ENCODE results near the gene USP24. TPM values are rescaled to one million over a fixed set of nuclear protein-coding genes. Genes with fewer than 3 reads are reported as not detected.

USP24 gene
- total and polyA plus RNA-seq, 7 experiments from 2014 or later, result 4.7 to 91.4 (median 71.7) TPM

- Mint-ChIP-seq H3K36me3 (peaks cover 7 to 38% (median 21%) of the 10 kb centered on the region in 5 donors), H3K4me1 (peaks cover 62 to 97% (median 94%) of the 10 kb centered on the region in 7 donors)
- no peak for ATAC-seq
These were observed 17.1 kb downstream of the USP24 start for GRCh38 chr1:55198044-55198443.

DNA sequence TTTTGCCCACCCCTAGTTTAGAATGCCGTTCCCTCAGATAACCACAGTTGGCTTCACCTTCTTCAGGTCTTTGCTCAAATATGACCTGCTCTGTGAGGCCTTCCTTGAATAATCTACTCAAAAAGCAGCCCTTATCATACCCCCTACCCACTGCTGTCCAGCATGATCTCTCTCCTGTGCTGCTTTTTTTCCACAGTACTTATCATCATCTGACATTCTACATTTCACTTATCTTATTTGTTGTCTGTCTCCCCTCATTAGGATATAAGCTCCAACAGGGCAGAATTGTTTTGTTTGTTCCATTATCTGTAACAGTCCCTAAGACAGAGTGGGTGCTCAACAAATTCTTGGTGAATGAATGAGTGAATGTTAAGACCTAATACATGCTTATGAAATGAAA lies 18.1 kb downstream of the USP24 start:
- no peak overlapping the region for H3K4me3 ChIP-seq (ENCODE audit: low read length)
- H3K27me3 ChIP-seq (ENCODE audit: control insufficient read depth in 2 of 2, insufficient read depth in 2 of 2, low read length in 2 of 2), result no peaks in the 10 kb centered on the region
- Mint-ChIP-seq H3K36me3 (peaks cover 7 to 33% (median 21%) of the 10 kb centered on the region in 5 donors), H3K27ac (peak overlapping the region in 6 of 9 donors; percentile 3 to 74 (median 54)), H3K4me3 (peak overlapping the region in 3 of 10 donors; percentile 2 to 9 (median 6)), H3K27me3 (no peaks in the 10 kb centered on the region), H3K4me1 (peaks cover 55 to 97% (median 95%) of the 10 kb centered on the region in 7 donors), H3K9me3 (peaks cover 0 to 2% (median 0%) of the 10 kb centered on the region in 11 donors)
- H3K27ac ChIP-seq (ENCODE audit: low read depth, low read length), result peak overlapping the region; percentile 10
- H3K4me1 ChIP-seq (ENCODE audit: control insufficient read depth in 2 of 2, insufficient read depth in 2 of 2, low read length in 2 of 2), result peaks cover 9 to 39% of the 10 kb centered on the region in 2 donors
- intact Hi-C loops (cut with micrococcal nuclease), result loop anchor here (2.0 kb wide), 2 partner anchors 14 to 16 kb away; no protein-coding TSS in a partner anchor
- ATAC-seq, result no peak
- ChIA-PET POLR2A (interaction anchor here (0.7 to 1.5 kb wide), 3 partner anchors 8 to 29 kb away, joined by 3 read pairs; no protein-coding TSS in a partner anchor), CTCF (interaction anchor here (0.6 kb wide), 1 partner anchor 369 kb away, joined by 4 read pairs; no protein-coding TSS in a partner anchor)
- no peaks in the 10 kb centered on the region for H3K36me3 ChIP-seq (ENCODE audit: control insufficient read depth in 2 of 3, insufficient read depth in 3 of 3, low read length in 3 of 3)
- H3K9me3 ChIP-seq (ENCODE audit: control insufficient read depth in 2 of 3, low read length in 3 of 3), result no peaks in the 10 kb centered on the region
- no peak for DNase-seq

More at GRCh38 chr1:55198044-55198443, 17.1 kb downstream of the USP24 start:
- ChIA-PET POLR2A (interaction anchor here (1.5 kb wide), 1 partner anchor 8 kb away, joined by 3 read pairs; no protein-coding TSS in a partner anchor), CTCF (no interaction called here)
- Histone ChIP-seq H3K27ac (ENCODE audit: low read depth, low read length) (no peak overlapping the region), H3K36me3 (ENCODE audit: control insufficient read depth in 2 of 3, insufficient read depth in 3 of 3, low read length in 3 of 3) (no peaks in the 10 kb centered on the region), H3K4me1 (ENCODE audit: control insufficient read depth in 2 of 2, insufficient read depth in 2 of 2, low read length in 2 of 2) (peaks cover 5 to 42% of the 10 kb centered on the region in 2 donors), H3K9me3 (ENCODE audit: control insufficient read depth in 2 of 3, low read length in 3 of 3) (no peaks in the 10 kb centered on the region), H3K27me3 (ENCODE audit: control insufficient read depth in 2 of 2, insufficient read depth in 2 of 2, low read length in 2 of 2) (no peaks in the 10 kb centered on the region), H3K4me3 (ENCODE audit: low read length) (no peak overlapping the region)
- no peaks in the 10 kb centered on the region for H3K27me3 Mint-ChIP-seq
- H3K27ac Mint-ChIP-seq, result peak overlapping the region in 4 of 9 donors; percentile 10 to 74 (median 23)
- intact Hi-C loops (cut with micrococcal nuclease), result no loop called here
- DNase-seq, result no peak
- peaks cover 0 to 2% (median 0%) of the 10 kb centered on the region in 11 donors for H3K9me3 Mint-ChIP-seq
- H3K4me3 Mint-ChIP-seq, result no peak overlapping the region

DNA sequence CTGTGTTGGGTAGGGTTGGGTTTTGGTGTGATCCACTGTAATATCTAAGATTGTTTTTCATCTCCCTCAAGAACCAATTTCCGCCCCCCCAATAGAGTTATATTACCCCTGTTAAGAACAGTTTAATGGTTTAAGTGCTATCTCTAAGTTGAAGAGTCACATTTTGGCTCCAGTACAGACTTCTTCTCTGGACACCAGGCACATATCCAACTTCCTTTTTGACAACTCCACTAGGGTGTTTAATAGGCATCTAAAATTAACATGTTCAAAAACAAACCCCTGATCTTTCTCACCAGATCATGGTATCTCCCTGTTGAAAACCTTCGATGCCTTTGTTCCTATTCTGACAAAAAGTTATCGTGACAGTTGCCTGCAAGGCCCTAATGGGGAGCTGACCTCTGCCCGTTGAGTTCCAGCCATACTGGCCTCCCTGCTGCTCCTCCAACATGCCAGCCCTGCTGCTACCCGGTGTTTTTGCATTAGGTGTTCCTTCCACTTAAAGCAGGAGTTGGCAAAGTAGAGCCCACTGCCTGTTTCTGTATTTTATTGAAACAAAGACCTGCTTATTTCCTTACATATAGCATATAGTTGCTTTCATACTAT lies 18.6 kb downstream of the USP24 start:
- Histone ChIP-seq H3K27me3 (ENCODE audit: control insufficient read depth in 2 of 2, insufficient read depth in 2 of 2, low read length in 2 of 2) (no peaks in the 10 kb centered on the region), H3K27ac (ENCODE audit: low read depth, low read length) (no peak overlapping the region), H3K36me3 (ENCODE audit: control insufficient read depth in 2 of 3, insufficient read depth in 3 of 3, low read length in 3 of 3) (no peaks in the 10 kb centered on the region), H3K4me3 (ENCODE audit: low read length) (no peak overlapping the region), H3K9me3 (ENCODE audit: control insufficient read depth in 2 of 3, low read length in 3 of 3) (no peaks in the 10 kb centered on the region), H3K4me1 (ENCODE audit: control insufficient read depth in 2 of 2, insufficient read depth in 2 of 2, low read length in 2 of 2) (peaks cover 9 to 35% of the 10 kb centered on the region in 2 donors)
- Mint-ChIP-seq H3K36me3 (peaks cover 7 to 29% (median 18%) of the 10 kb centered on the region in 5 donors), H3K27me3 (no peaks in the 10 kb centered on the region), H3K4me3 (peak overlapping the region in 4 of 10 donors; percentile 2 to 35 (median 6)), H3K4me1 (peaks cover 52 to 97% (median 95%) of the 10 kb centered on the region in 7 donors), H3K9me3 (peaks cover 0 to 2% (median 0%) of the 10 kb centered on the region in 11 donors), H3K27ac (peak overlapping the region in 6 of 9 donors; percentile 15 to 74 (median 56))
- ChIA-PET POLR2A (interaction anchor here (0.9 to 1.5 kb wide), 2 partner anchors 9 to 18 kb away, joined by 3 read pairs; no protein-coding TSS in a partner anchor), CTCF (interaction anchor here (1.5 kb wide), 1 partner anchor 9 kb away, joined by 3 read pairs; no protein-coding TSS in a partner anchor)
- DNase-seq, result no peak
- ATAC-seq, result no peak
- intact Hi-C loops (cut with micrococcal nuclease), result loop anchor here (2.0 kb wide), 2 partner anchors 14 to 16 kb away; no protein-coding TSS in a partner anchor

GRCh38 chr1:55195521-55196233 lies 19.5 kb downstream of the USP24 start:
- H3K36me3 Mint-ChIP-seq, result peaks cover 7 to 29% (median 16%) of the 10 kb centered on the region in 5 donors
- H3K36me3 ChIP-seq (ENCODE audit: control insufficient read depth in 2 of 3, insufficient read depth in 3 of 3, low read length in 3 of 3), result no peaks in the 10 kb centered on the region
- DNase-seq (no peak), ATAC-seq (peak; percentile 26)
- CTCF ChIA-PET, result interaction anchor here (1.1 to 1.5 kb wide), 2 partner anchors 10 to 47 kb away, joined by 3 read pairs; no protein-coding TSS in a partner anchor
- H3K27me3 Mint-ChIP-seq, result no peaks in the 10 kb centered on the region
- peak overlapping the region; percentile 9 for H3K27ac ChIP-seq (ENCODE audit: low read depth, low read length)
- peak overlapping the region in 6 of 10 donors; percentile 3 to 35 (median 8) for H3K4me3 Mint-ChIP-seq
- H3K4me1 ChIP-seq (ENCODE audit: control insufficient read depth in 2 of 2, insufficient read depth in 2 of 2, low read length in 2 of 2), result peaks cover 9 to 35% of the 10 kb centered on the region in 2 donors
- H3K27me3 ChIP-seq (ENCODE audit: control insufficient read depth in 2 of 2, insufficient read depth in 2 of 2, low read length in 2 of 2), result no peaks in the 10 kb centered on the region
- no peak overlapping the region for H3K4me3 ChIP-seq (ENCODE audit: low read length)
- intact Hi-C loops (cut with micrococcal nuclease), result loop anchor here (2.0 kb wide), 2 partner anchors 15 to 17 kb away; no protein-coding TSS in a partner anchor
- H3K9me3 ChIP-seq (ENCODE audit: control insufficient read depth in 2 of 3, low read length in 3 of 3), result no peaks in the 10 kb centered on the region
- H3K27ac Mint-ChIP-seq, result peak overlapping the region in 7 of 9 donors; percentile 18 to 81 (median 57)
- H3K4me1 Mint-ChIP-seq, result peaks cover 44 to 92% (median 88%) of the 10 kb centered on the region in 7 donors
- H3K9me3 Mint-ChIP-seq, result peaks cover 0 to 2% (median 0%) of the 10 kb centered on the region in 11 donors
- POLR2A ChIA-PET, result interaction anchor here (0.5 to 1.3 kb wide), 2 partner anchors 17 to 34 kb away, joined by 3 to 4 read pairs; no protein-coding TSS in a partner anchor

DNA sequence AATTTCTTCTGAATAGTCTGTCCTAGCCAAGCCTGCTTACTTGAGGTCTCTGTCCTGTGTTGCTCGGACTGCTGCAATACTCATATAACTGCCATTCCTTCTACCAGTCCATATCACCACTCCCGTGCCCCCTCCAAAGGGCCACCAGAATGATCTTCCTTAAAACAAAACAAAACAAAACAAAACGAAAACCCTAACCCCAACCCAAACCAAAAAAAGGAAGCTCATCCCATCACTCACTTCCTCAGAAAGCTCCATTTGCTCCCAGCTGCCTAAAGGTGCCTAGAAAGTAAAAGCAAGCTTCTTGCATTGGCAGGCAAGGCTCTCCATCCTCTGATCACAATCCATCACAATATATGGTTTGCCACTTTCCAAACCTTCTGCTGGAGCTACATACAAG lies 20.3 kb downstream of the USP24 start:
- no peak overlapping the region for H3K4me3 ChIP-seq (ENCODE audit: low read length)
- DNase-seq (no peak), ATAC-seq (peak; percentile 12)
- H3K4me1 ChIP-seq (ENCODE audit: control insufficient read depth in 2 of 2, insufficient read depth in 2 of 2, low read length in 2 of 2), result peaks cover 9 to 28% of the 10 kb centered on the region in 2 donors
- H3K4me1 Mint-ChIP-seq, result peaks cover 42 to 91% (median 83%) of the 10 kb centered on the region in 7 donors
- no peaks in the 10 kb centered on the region for H3K27me3 Mint-ChIP-seq
- POLR2A ChIA-PET, result interaction anchor here (0.5 to 1.3 kb wide), 3 partner anchors 18 to 64 kb away, joined by 3 to 4 read pairs (median 3); no protein-coding TSS in a partner anchor
- CTCF ChIA-PET, result interaction anchor here (1.1 to 1.5 kb wide), 2 partner anchors 11 to 46 kb away, joined by 3 read pairs; no protein-coding TSS in a partner anchor
- H3K27me3 ChIP-seq (ENCODE audit: control insufficient read depth in 2 of 2, insufficient read depth in 2 of 2, low read length in 2 of 2), result no peaks in the 10 kb centered on the region
- H3K27ac Mint-ChIP-seq, result peak overlapping the region in 8 of 9 donors; percentile 19 to 81 (median 44)
- no peaks in the 10 kb centered on the region for H3K36me3 ChIP-seq (ENCODE audit: control insufficient read depth in 2 of 3, insufficient read depth in 3 of 3, low read length in 3 of 3)
- intact Hi-C loops (cut with micrococcal nuclease), result no loop called here
- H3K9me3 ChIP-seq (ENCODE audit: control insufficient read depth in 2 of 3, low read length in 3 of 3), result no peaks in the 10 kb centered on the region
- peaks cover 0 to 2% (median 0%) of the 10 kb centered on the region in 11 donors for H3K9me3 Mint-ChIP-seq
- H3K27ac ChIP-seq (ENCODE audit: low read depth, low read length), result no peak overlapping the region
- peak overlapping the region in 4 of 10 donors; percentile 3 to 35 (median 17) for H3K4me3 Mint-ChIP-seq
- peaks cover 7 to 29% (median 14%) of the 10 kb centered on the region in 5 donors for H3K36me3 Mint-ChIP-seq

GRCh38 chr1:55192093-55192492 lies 23.1 kb downstream of the USP24 start:
- Histone ChIP-seq H3K4me1 (ENCODE audit: control insufficient read depth in 2 of 2, insufficient read depth in 2 of 2, low read length in 2 of 2) (peaks cover 16 to 28% of the 10 kb centered on the region in 2 donors), H3K27me3 (ENCODE audit: control insufficient read depth in 2 of 2, insufficient read depth in 2 of 2, low read length in 2 of 2) (no peaks in the 10 kb centered on the region), H3K36me3 (ENCODE audit: control insufficient read depth in 2 of 3, insufficient read depth in 3 of 3, low read length in 3 of 3) (no peaks in the 10 kb centered on the region), H3K9me3 (ENCODE audit: control insufficient read depth in 2 of 3, low read length in 3 of 3) (no peaks in the 10 kb centered on the region), H3K27ac (ENCODE audit: low read depth, low read length) (no peak overlapping the region), H3K4me3 (ENCODE audit: low read length) (no peak overlapping the region)
- H3K9me3 Mint-ChIP-seq, result peaks cover 0 to 5% (median 0%) of the 10 kb centered on the region in 11 donors
- peaks cover 35 to 84% (median 79%) of the 10 kb centered on the region in 7 donors for H3K4me1 Mint-ChIP-seq
- ChIA-PET CTCF (interaction anchor here (0.6 kb wide), 1 partner anchor 17 kb away, joined by 3 read pairs; no protein-coding TSS in a partner anchor), POLR2A (no interaction called here)
- no peak for DNase-seq
- H3K36me3 Mint-ChIP-seq, result peaks cover 2 to 16% (median 9%) of the 10 kb centered on the region in 5 donors
- H3K27ac Mint-ChIP-seq, result peak overlapping the region in 2 of 9 donors; percentile 19 to 37
- peak overlapping the region in 2 of 10 donors; percentile 8 to 10 for H3K4me3 Mint-ChIP-seq
- ATAC-seq, result no peak
- intact Hi-C loops (cut with micrococcal nuclease), result no loop called here
- H3K27me3 Mint-ChIP-seq, result no peaks in the 10 kb centered on the region

Data from naive thymus-derived CD4-positive, alpha-beta T cell (primary cell).